GM23338 (cell line): ENCODE data around the gene CELA1.

Experiments
- CTCF ChIP-seq, 2 experiments: fragments of 200-600 bp in 1 of 2; sonication (generic) in 1 of 2; conservative IDR thresholded peaks; 2 replicates each; pipeline versions ENCODE4 v1.5.1 to v1.6.1; 2016 to 2017; ENCODE audit warnings: antibody characterized with exemption in 2 of 2, low read depth in 2 of 2, mild to moderate bottlenecking in 2 of 2, moderate library complexity in 1 of 2
- ETS1 ChIP-seq: IDR thresholded peaks from 2 replicates; pipeline ENCODE4 v1.6.1; 2016; ENCODE audit warnings: antibody characterized with exemption
- EZH2 ChIP-seq: fragments of 200-600 bp; sonication (generic); IDR thresholded peaks from one replicate; pipeline ENCODE4 v1.8.0; 2017; ENCODE audit warnings: antibody characterized with exemption, mild to moderate bottlenecking, low read depth; ENCODE audit not compliant: unreplicated experiment
- EZH2phosphoT487 ChIP-seq: fragments of 200-600 bp; sonication (generic); IDR thresholded peaks from one replicate; pipeline ENCODE4 v1.8.1; 2018; ENCODE audit warnings: antibody characterized with exemption; ENCODE audit not compliant: unreplicated experiment
- JUNB ChIP-seq: IDR thresholded peaks from one replicate; pipeline ENCODE4 v1.6.1; 2016; ENCODE audit warnings: antibody characterized with exemption; ENCODE audit not compliant: unreplicated experiment
- NANOG ChIP-seq: IDR thresholded peaks from 2 replicates; pipeline ENCODE4 v1.6.1; 2016; ENCODE audit warnings: antibody characterized with exemption, borderline replicate concordance
- POLR2AphosphoS5 ChIP-seq: IDR thresholded peaks from 2 replicates; pipeline ENCODE4 v1.6.1; 2016; ENCODE audit warnings: antibody characterized with exemption, low read depth

- TF ChIP-seq CTCF (conservative IDR thresholded peaks at IDR 0.05; ENCODE audit: low read depth in 2 of 2) (peak; percentile 90 to 95), EZH2 (no peak), NANOG (no peak), POLR2AphosphoS5 (peak; percentile 39), ETS1 (no peak), JUNB (no peak), EZH2phosphoT487 (no peak)
Measured at GRCh38 chr12:51351913-51352532, 5.5 kb upstream of the CELA1 start.
